CD4-positive, CD25-positive, alpha-beta regulatory T cell (primary cell): ENCODE results near the gene PEAK1. TPM values are rescaled to one million over a fixed set of nuclear protein-coding genes. Genes with fewer than 3 reads are reported as not detected.

ENCODE experiments used
- ATAC-seq, 2 donors: fragments of 150-1000 bp; cut with Tn5 transposase; one replicate each; pipeline ENCODE4 v1.10.0; 2021; ENCODE audit warnings: low read depth in 2 of 2, moderate number of reproducible peaks in 2 of 2, moderate library complexity in 1 of 2
- DNase-seq, 3 donors: peaks; one replicate each; pipeline versions ENCODE4 v3.0.0 to v3.0.0-alpha.2; 2012 to 2022; ENCODE audit warnings: mixed read lengths in 1 of 3
- H3K27ac ChIP-seq: one replicate; pipeline ENCODE4 v1.7.0; 2013; ENCODE audit warnings: mild to moderate bottlenecking, low read length; ENCODE audit not compliant: insufficient read depth, poor library complexity, severe bottlenecking
- H3K27me3 ChIP-seq: one replicate; pipeline ENCODE4 v1.7.0; 2013; ENCODE audit warnings: low read length; ENCODE audit not compliant: control insufficient read depth, insufficient read depth
- H3K36me3 ChIP-seq: one replicate; pipeline ENCODE4 v1.7.0; 2013; ENCODE audit warnings: mild to moderate bottlenecking, low read length, moderate library complexity; ENCODE audit not compliant: control insufficient read depth, insufficient read depth
- H3K4me1 ChIP-seq: 2 replicates; pipeline ENCODE4 v1.7.0; 2013; ENCODE audit warnings: mild to moderate bottlenecking, low read length; ENCODE audit not compliant: insufficient read depth, control insufficient read depth, poor library complexity, severe bottlenecking
- H3K4me3 ChIP-seq: one replicate; pipeline ENCODE4 v1.7.0; 2013; ENCODE audit warnings: low read depth, mild to moderate bottlenecking, low read length, moderate library complexity
- H3K9me3 ChIP-seq, 2 experiments: 1 replicate in 1 of 2; 2 replicates in 1 of 2; pipeline ENCODE4 v1.7.0; 2013; ENCODE audit warnings: low read length in 2 of 2, mild to moderate bottlenecking in 1 of 2, moderate library complexity in 1 of 2; ENCODE audit not compliant: control insufficient read depth in 2 of 2
- H3K27ac Mint-ChIP-seq, 3 donors: one replicate each; pipeline ENCODE4 v1.8.0; 2020 to 2022; ENCODE audit warnings: mild to moderate bottlenecking in 3 of 3, mixed read lengths in 3 of 3, moderate library complexity in 2 of 3
- H3K27me3 Mint-ChIP-seq: one replicate; pipeline ENCODE4 v1.8.0; 2022; ENCODE audit warnings: mild to moderate bottlenecking, mixed read lengths
- H3K36me3 Mint-ChIP-seq: one replicate; pipeline ENCODE4 v1.8.0; 2020; ENCODE audit warnings: mixed read lengths
- H3K4me1 Mint-ChIP-seq, 4 donors: one replicate each; pipeline ENCODE4 v1.8.0; 2020 to 2022; ENCODE audit warnings: mixed read lengths in 4 of 4, mild to moderate bottlenecking in 1 of 4
- H3K4me3 Mint-ChIP-seq, 4 donors: one replicate each; pipeline ENCODE4 v1.8.0; 2020 to 2022; ENCODE audit warnings: mild to moderate bottlenecking in 4 of 4, mixed read lengths in 4 of 4, moderate library complexity in 3 of 4
- H3K9me3 Mint-ChIP-seq, 7 donors: one replicate each; pipeline ENCODE4 v1.8.0; 2020 to 2022; ENCODE audit warnings: mixed read lengths in 7 of 7, mild to moderate bottlenecking in 3 of 7, moderate library complexity in 2 of 7
- polyA plus RNA-seq, 4 donors: library from polyadenylated mRNA; unstranded; fragments of 300-500 nt; fragmentation: Illumina TruSeq; gene quantifications; one replicate each; pipeline ENCODE4 v1.2.3, GENCODE V29; 2021
- total RNA-seq: library from RNA; stranded (reverse); gene quantifications from one replicate; pipeline ENCODE4 v1.2.3, GENCODE V29; 2022

Gene PEAK1
- total and polyA plus RNA-seq, 5 donors from 2014 or later, result 0.15 to 9.6 (median 1.1) TPM

DNA sequence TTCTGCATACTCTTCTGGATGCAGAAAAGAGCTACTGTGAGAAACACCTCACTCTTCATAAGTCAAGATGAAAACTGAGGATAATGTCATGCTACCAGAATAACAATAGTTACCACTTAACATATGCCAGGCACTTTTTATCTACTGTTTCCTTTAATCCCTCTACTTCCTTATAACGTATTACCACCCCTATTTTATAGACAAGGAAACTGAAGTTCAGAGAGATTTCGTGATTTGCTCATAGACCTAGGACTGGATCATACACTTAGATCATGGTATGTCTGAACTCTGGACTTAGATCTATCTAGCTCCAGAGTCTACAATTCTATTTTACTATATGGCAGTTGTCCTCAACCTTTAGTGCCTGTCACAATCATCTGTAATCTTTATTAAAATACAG, 193.3 kb downstream of the PEAK1 start:
- Mint-ChIP-seq H3K27me3 (no peaks in the 10 kb centered on the region), H3K27ac (no peak overlapping the region), H3K4me3 (no peak overlapping the region), H3K9me3 (no peaks in the 10 kb centered on the region), H3K4me1 (peaks cover 0 to 13% (median 5%) of the 10 kb centered on the region in 4 donors), H3K36me3 (no peaks in the 10 kb centered on the region)
- Histone ChIP-seq H3K9me3 (no peaks in the 10 kb centered on the region), H3K4me1 (no peaks in the 10 kb centered on the region), H3K27me3 (no peaks in the 10 kb centered on the region), H3K36me3 (no peaks in the 10 kb centered on the region), H3K27ac (no peak overlapping the region), H3K4me3 (no peak overlapping the region)
- no peak for ATAC-seq
- no peak for DNase-seq

DNA sequence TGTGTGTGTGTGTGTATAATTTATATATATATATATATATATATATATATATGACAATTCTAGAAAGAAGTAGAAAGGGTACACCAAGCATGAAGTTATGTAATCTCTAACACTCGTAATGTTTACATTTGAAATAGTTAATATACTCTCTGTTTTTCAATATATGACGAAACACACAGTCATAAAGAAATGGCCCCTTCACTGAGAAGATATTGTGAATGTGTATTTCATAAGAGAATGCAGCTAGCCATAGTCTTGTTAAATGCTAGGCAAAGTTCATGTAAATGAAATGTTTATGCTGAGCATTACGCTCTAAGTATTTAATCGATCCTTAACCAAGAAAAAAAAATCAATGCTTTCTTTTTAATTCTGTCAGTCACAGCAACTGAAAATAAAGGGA, 194.3 kb downstream of the PEAK1 start:
- Histone ChIP-seq H3K27me3 (no peaks in the 10 kb centered on the region), H3K9me3 (no peaks in the 10 kb centered on the region), H3K27ac (no peak overlapping the region), H3K4me3 (no peak overlapping the region), H3K4me1 (no peaks in the 10 kb centered on the region), H3K36me3 (no peaks in the 10 kb centered on the region)
- Mint-ChIP-seq H3K9me3 (no peaks in the 10 kb centered on the region), H3K4me3 (no peak overlapping the region), H3K27ac (no peak overlapping the region), H3K4me1 (peaks cover 0 to 13% (median 4%) of the 10 kb centered on the region in 4 donors), H3K36me3 (no peaks in the 10 kb centered on the region), H3K27me3 (no peaks in the 10 kb centered on the region)
- ATAC-seq, result no peak
- DNase-seq, result no peak

DNA sequence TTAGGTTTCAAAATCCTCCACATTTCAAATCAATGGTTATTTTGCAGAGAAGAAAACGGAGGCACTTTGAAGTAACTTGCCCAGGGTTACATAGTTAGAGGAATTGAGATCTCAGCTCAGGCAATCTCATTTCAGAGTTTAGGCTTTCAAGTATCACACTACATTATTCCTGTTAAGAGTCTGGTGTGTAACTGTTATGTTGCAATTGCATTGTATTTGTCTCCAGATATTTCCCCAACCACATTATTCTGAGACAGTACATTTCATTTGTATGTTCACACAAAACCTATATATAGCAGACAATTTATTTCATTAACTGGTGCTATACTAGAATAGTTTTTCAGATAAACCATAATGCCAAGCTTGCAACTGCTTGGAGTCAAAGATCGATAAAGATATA, 194.8 kb downstream of the PEAK1 start:
- Mint-ChIP-seq H3K9me3 (no peaks in the 10 kb centered on the region), H3K4me3 (no peak overlapping the region), H3K27ac (no peak overlapping the region), H3K36me3 (no peaks in the 10 kb centered on the region), H3K4me1 (peaks cover 0 to 13% (median 4%) of the 10 kb centered on the region in 4 donors), H3K27me3 (no peaks in the 10 kb centered on the region)
- ATAC-seq (no peak), DNase-seq (no peak)
- Histone ChIP-seq H3K27ac (no peak overlapping the region), H3K4me3 (no peak overlapping the region), H3K36me3 (no peaks in the 10 kb centered on the region), H3K9me3 (no peaks in the 10 kb centered on the region), H3K27me3 (no peaks in the 10 kb centered on the region), H3K4me1 (no peaks in the 10 kb centered on the region)

DNA sequence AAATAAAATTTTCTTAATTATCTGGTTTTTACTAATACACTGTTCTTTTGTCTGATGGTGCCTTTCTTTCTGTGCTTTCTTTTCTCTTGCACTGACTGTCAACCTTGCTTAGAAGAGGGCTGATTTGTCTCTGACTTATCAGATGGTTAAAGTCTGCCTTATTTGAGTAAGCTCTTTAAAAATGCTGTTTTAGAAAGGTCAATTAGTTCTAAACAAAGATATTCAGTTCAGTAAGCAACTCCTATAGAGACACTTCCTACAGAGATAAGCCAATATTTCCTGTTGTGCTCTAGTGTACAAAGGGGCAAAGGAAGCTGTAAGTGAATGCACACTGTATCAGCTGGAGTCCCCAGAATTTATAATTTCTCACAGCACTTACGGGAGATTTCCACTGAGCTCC, 195.6 kb downstream of the PEAK1 start:
- Histone ChIP-seq H3K4me1 (no peaks in the 10 kb centered on the region), H3K4me3 (no peak overlapping the region), H3K9me3 (no peaks in the 10 kb centered on the region), H3K27me3 (no peaks in the 10 kb centered on the region), H3K27ac (no peak overlapping the region), H3K36me3 (no peaks in the 10 kb centered on the region)
- no peaks in the 10 kb centered on the region for H3K36me3 Mint-ChIP-seq
- H3K4me3 Mint-ChIP-seq, result no peak overlapping the region
- no peak overlapping the region for H3K27ac Mint-ChIP-seq
- no peak for ATAC-seq
- peak in 1 of 3 donors; percentile 5 for DNase-seq
- peaks cover 0 to 13% (median 4%) of the 10 kb centered on the region in 4 donors for H3K4me1 Mint-ChIP-seq
- H3K27me3 Mint-ChIP-seq, result no peaks in the 10 kb centered on the region
- peaks cover 0 to 1% (median 0%) of the 10 kb centered on the region in 7 donors for H3K9me3 Mint-ChIP-seq

DNA sequence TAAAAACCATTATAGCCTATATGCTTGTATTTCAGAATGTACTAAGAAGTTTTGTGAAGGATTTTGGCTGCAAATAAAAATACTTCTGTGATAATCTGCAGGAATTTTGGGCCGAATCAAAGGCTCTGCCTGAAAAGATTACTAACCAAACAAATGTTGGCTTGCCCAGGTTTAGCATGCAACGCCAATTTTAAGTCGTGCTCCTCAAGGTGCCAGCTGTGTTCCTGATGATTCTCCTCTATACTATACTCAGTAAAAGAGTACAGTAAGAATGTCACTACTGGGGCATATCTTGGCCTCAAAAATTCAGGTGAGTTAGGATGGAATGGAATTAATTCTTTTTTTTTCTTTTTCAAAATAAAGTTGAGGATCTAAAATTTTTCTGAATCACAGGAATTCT, 198.2 kb downstream of the PEAK1 start:
- ATAC-seq, result no peak
- peaks cover 0 to 1% (median 0%) of the 10 kb centered on the region in 7 donors for H3K9me3 Mint-ChIP-seq
- H3K27me3 Mint-ChIP-seq, result no peaks in the 10 kb centered on the region
- H3K36me3 ChIP-seq, result no peaks in the 10 kb centered on the region
- no peak for DNase-seq
- no peaks in the 10 kb centered on the region for H3K9me3 ChIP-seq
- H3K27me3 ChIP-seq, result no peaks in the 10 kb centered on the region
- no peak overlapping the region for H3K4me3 Mint-ChIP-seq
- no peaks in the 10 kb centered on the region for H3K4me1 ChIP-seq
- no peaks in the 10 kb centered on the region for H3K36me3 Mint-ChIP-seq
- peaks cover 0 to 13% (median 4%) of the 10 kb centered on the region in 4 donors for H3K4me1 Mint-ChIP-seq
- H3K27ac ChIP-seq, result no peak overlapping the region
- H3K4me3 ChIP-seq, result no peak overlapping the region
- no peak overlapping the region for H3K27ac Mint-ChIP-seq

DNA sequence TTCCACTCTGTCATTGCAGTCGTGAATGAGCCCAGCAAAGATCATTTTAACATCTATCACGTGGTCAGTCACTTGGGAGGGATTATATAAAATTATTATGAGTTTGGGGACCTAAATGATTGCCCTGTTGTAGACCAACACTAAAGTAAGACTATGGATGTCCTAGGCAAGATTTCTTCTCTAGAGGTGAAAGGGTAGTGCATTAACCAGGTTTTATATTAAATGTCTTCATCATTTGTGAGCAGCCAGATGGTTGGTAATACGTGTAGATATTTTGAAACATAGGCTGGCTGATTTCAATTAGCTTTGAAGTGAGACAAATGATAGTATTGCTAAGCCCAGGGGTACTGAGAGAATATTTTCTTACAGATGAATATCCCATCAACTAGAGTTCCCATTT, 198.7 kb downstream of the PEAK1 start:
- peaks cover 0 to 13% (median 4%) of the 10 kb centered on the region in 4 donors for H3K4me1 Mint-ChIP-seq
- ATAC-seq, result no peak
- no peak for DNase-seq
- Histone ChIP-seq H3K36me3 (no peaks in the 10 kb centered on the region), H3K9me3 (no peaks in the 10 kb centered on the region), H3K27ac (no peak overlapping the region), H3K4me1 (no peaks in the 10 kb centered on the region), H3K4me3 (no peak overlapping the region), H3K27me3 (no peaks in the 10 kb centered on the region)
- H3K36me3 Mint-ChIP-seq, result no peaks in the 10 kb centered on the region
- no peaks in the 10 kb centered on the region for H3K27me3 Mint-ChIP-seq
- H3K27ac Mint-ChIP-seq, result no peak overlapping the region
- no peak overlapping the region for H3K4me3 Mint-ChIP-seq
- peaks cover 0 to 1% (median 0%) of the 10 kb centered on the region in 7 donors for H3K9me3 Mint-ChIP-seq

DNA sequence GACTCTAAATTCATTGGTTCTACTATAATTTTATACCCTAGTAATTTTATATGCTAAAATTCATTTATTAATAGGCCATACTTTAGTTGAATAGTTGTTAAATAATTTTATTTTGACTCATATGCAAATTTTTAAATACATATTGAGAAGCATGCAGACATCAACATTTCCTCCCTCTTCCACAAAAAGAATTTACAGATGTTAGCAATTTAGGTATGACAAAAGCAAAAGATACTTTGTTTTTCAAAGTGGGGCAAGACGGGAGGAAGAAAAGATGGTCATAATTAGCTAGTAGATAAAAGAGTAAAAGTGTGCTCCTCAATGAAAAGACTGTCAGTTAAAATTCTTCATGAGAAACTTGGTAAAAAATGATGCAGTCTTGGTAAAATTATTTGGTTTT, 200.1 kb downstream of the PEAK1 start:
- H3K4me1 Mint-ChIP-seq, result peaks cover 0 to 6% (median 3%) of the 10 kb centered on the region in 4 donors
- Histone ChIP-seq H3K9me3 (no peaks in the 10 kb centered on the region), H3K27ac (no peak overlapping the region), H3K4me1 (no peaks in the 10 kb centered on the region), H3K4me3 (no peak overlapping the region), H3K27me3 (no peaks in the 10 kb centered on the region), H3K36me3 (no peaks in the 10 kb centered on the region)
- H3K27me3 Mint-ChIP-seq, result no peaks in the 10 kb centered on the region
- H3K36me3 Mint-ChIP-seq, result no peaks in the 10 kb centered on the region
- H3K27ac Mint-ChIP-seq, result no peak overlapping the region
- no peak overlapping the region for H3K4me3 Mint-ChIP-seq
- no peak for DNase-seq
- peaks cover 0 to 1% (median 0%) of the 10 kb centered on the region in 7 donors for H3K9me3 Mint-ChIP-seq
- no peak for ATAC-seq

DNA sequence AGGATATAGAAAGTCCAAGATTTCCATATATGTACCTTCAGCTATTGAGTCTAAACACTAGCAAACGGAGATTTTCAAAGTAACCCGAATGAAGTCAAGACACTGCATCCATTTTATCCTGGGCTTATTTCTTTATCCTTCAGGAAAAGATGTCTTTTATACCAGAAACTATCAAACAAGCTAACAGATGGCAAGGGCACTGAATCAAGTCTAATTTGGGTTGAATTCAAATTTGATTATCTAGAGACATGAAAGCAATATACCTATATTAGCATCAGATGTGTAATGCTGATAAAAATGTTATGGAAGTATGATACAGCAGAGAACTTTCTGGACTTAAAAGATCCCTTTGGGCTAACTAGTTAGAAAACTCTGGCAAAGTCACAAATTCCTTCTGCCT, 210.7 kb downstream of the PEAK1 start:
- H3K4me1 Mint-ChIP-seq, result no peaks in the 10 kb centered on the region
- no peak for DNase-seq
- peaks cover 0 to 5% (median 0%) of the 10 kb centered on the region in 7 donors for H3K9me3 Mint-ChIP-seq
- Histone ChIP-seq H3K9me3 (no peaks in the 10 kb centered on the region), H3K27me3 (no peaks in the 10 kb centered on the region), H3K4me3 (no peak overlapping the region), H3K36me3 (no peaks in the 10 kb centered on the region), H3K4me1 (no peaks in the 10 kb centered on the region), H3K27ac (no peak overlapping the region)
- no peaks in the 10 kb centered on the region for H3K27me3 Mint-ChIP-seq
- no peak for ATAC-seq
- H3K36me3 Mint-ChIP-seq, result no peaks in the 10 kb centered on the region
- H3K4me3 Mint-ChIP-seq, result no peak overlapping the region
- no peak overlapping the region for H3K27ac Mint-ChIP-seq
